CD4-positive, CD25-positive, alpha-beta regulatory T cell (primary cell): Measurements from ENCODE around the gene PTP4A2. TPM values are rescaled to one million over a fixed set of nuclear protein-coding genes. Genes with fewer than 3 reads are reported as not detected.
"Not testable (repeated sequence)": the region's sequence is repeated elsewhere in the genome, so short reads cannot be mapped to it uniquely, and the experiment has no call there.

Source experiments
- ATAC-seq, 2 donors: fragments of 150-1000 bp; cut with Tn5 transposase; one replicate each; pipeline ENCODE4 v1.10.0; 2021; ENCODE audit warnings: low read depth in 2 of 2, moderate number of reproducible peaks in 2 of 2, moderate library complexity in 1 of 2
- DNase-seq, 3 donors: peaks; one replicate each; pipeline versions ENCODE4 v3.0.0 to v3.0.0-alpha.2; 2012 to 2022; ENCODE audit warnings: mixed read lengths in 1 of 3
- H3K27ac ChIP-seq: one replicate; pipeline ENCODE4 v1.7.0; 2013; ENCODE audit warnings: mild to moderate bottlenecking, low read length; ENCODE audit not compliant: insufficient read depth, poor library complexity, severe bottlenecking
- H3K27me3 ChIP-seq: one replicate; pipeline ENCODE4 v1.7.0; 2013; ENCODE audit warnings: low read length; ENCODE audit not compliant: control insufficient read depth, insufficient read depth
- H3K36me3 ChIP-seq: one replicate; pipeline ENCODE4 v1.7.0; 2013; ENCODE audit warnings: mild to moderate bottlenecking, low read length, moderate library complexity; ENCODE audit not compliant: control insufficient read depth, insufficient read depth
- H3K4me1 ChIP-seq: 2 replicates; pipeline ENCODE4 v1.7.0; 2013; ENCODE audit warnings: mild to moderate bottlenecking, low read length; ENCODE audit not compliant: insufficient read depth, control insufficient read depth, poor library complexity, severe bottlenecking
- H3K4me3 ChIP-seq: one replicate; pipeline ENCODE4 v1.7.0; 2013; ENCODE audit warnings: low read depth, mild to moderate bottlenecking, low read length, moderate library complexity
- H3K9me3 ChIP-seq, 2 experiments: 1 replicate in 1 of 2; 2 replicates in 1 of 2; pipeline ENCODE4 v1.7.0; 2013; ENCODE audit warnings: low read length in 2 of 2, mild to moderate bottlenecking in 1 of 2, moderate library complexity in 1 of 2; ENCODE audit not compliant: control insufficient read depth in 2 of 2
- H3K27ac Mint-ChIP-seq, 3 donors: one replicate each; pipeline ENCODE4 v1.8.0; 2020 to 2022; ENCODE audit warnings: mild to moderate bottlenecking in 3 of 3, mixed read lengths in 3 of 3, moderate library complexity in 2 of 3
- H3K27me3 Mint-ChIP-seq: one replicate; pipeline ENCODE4 v1.8.0; 2022; ENCODE audit warnings: mild to moderate bottlenecking, mixed read lengths
- H3K36me3 Mint-ChIP-seq: one replicate; pipeline ENCODE4 v1.8.0; 2020; ENCODE audit warnings: mixed read lengths
- H3K4me1 Mint-ChIP-seq, 4 donors: one replicate each; pipeline ENCODE4 v1.8.0; 2020 to 2022; ENCODE audit warnings: mixed read lengths in 4 of 4, mild to moderate bottlenecking in 1 of 4
- H3K4me3 Mint-ChIP-seq, 4 donors: one replicate each; pipeline ENCODE4 v1.8.0; 2020 to 2022; ENCODE audit warnings: mild to moderate bottlenecking in 4 of 4, mixed read lengths in 4 of 4, moderate library complexity in 3 of 4
- H3K9me3 Mint-ChIP-seq, 7 donors: one replicate each; pipeline ENCODE4 v1.8.0; 2020 to 2022; ENCODE audit warnings: mixed read lengths in 7 of 7, mild to moderate bottlenecking in 3 of 7, moderate library complexity in 2 of 7
- polyA plus RNA-seq, 4 donors: library from polyadenylated mRNA; unstranded; fragments of 300-500 nt; fragmentation: Illumina TruSeq; gene quantifications; one replicate each; pipeline ENCODE4 v1.2.3, GENCODE V29; 2021
- total RNA-seq: library from RNA; stranded (reverse); gene quantifications from one replicate; pipeline ENCODE4 v1.2.3, GENCODE V29; 2022

Gene PTP4A2
- total and polyA plus RNA-seq, 5 donors from 2014 or later: 288 to 597 (median 364) TPM

DNA sequence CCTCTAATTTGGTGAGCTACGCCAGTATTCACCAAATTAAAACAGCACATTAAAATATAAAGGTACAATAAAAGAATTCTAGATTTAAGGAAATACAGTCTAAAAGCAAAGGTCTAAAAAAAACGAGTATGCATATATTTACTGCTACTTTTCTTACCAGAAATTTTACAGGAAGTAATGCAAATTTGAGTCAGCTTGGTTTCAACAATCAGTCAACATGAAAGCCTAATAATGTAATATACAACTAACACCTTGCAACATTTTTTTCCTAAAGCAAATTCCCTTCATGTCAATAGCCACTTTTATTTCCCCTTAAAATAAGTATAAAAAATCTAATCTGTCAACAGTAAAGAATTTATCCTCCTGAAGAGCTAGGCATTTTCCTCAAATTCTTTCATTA lies 11.9 kb downstream of the PTP4A2 start:
- Mint-ChIP-seq H3K9me3 (no peaks in the 10 kb centered on the region), H3K27ac (peak overlapping the region; percentile 55 to 97 (median 75))
- ATAC-seq: no peak

DNA sequence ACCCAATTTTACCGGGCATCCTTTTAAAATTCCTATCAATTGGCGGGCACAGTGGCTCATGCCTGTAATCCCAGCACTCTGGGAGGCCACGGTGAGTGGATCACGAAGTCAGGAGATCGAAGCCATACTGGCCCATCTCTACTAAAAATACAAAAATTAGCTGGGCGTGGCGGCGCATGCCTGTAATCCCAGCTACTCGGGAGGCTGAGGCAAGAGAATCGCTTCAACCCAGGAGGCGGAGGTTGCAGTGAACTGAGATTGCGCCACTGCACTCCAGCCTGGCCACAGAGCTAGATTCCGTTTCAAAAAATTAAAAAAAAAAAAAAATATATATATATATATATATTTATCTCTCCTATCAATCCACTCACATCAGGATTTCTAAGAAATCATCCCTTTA lies 12.3 kb downstream of the PTP4A2 start:
- H3K27me3 ChIP-seq, DNase-seq, H3K9me3 ChIP-seq, ATAC-seq, H3K36me3 ChIP-seq, H3K27me3 Mint-ChIP-seq, H3K36me3 Mint-ChIP-seq, H3K9me3 Mint-ChIP-seq: not testable (repeated sequence)
- Mint-ChIP-seq H3K27ac (peak overlapping the region; percentile 55 to 97 (median 75)), H3K4me1 (peaks cover 61 to 90% (median 76%) of the 10 kb centered on the region in 4 donors), H3K4me3 (peak overlapping the region; percentile 79 to 88 (median 81))
- peaks cover 80% of the 10 kb centered on the region for H3K4me1 ChIP-seq
- peak overlapping the region; percentile 62 for H3K27ac ChIP-seq
- peak overlapping the region; percentile 76 for H3K4me3 ChIP-seq

More for the DNA sequence above, 11.9 kb downstream of the PTP4A2 start:
- H3K27me3 ChIP-seq: no peaks in the 10 kb centered on the region
- no peaks in the 10 kb centered on the region for H3K9me3 ChIP-seq
- peaks cover 84% of the 10 kb centered on the region for H3K4me1 ChIP-seq
- Mint-ChIP-seq H3K4me3 (peak overlapping the region; percentile 50 to 88 (median 78)), H3K36me3 (peaks cover 1% of the 10 kb centered on the region), H3K4me1 (peaks cover 59 to 90% (median 75%) of the 10 kb centered on the region in 4 donors), H3K27me3 (no peaks in the 10 kb centered on the region)
- peak overlapping the region; percentile 62 for H3K27ac ChIP-seq
- H3K4me3 ChIP-seq: peak overlapping the region; percentile 76
- no peaks in the 10 kb centered on the region for H3K36me3 ChIP-seq
- peak in 1 of 3 donors; percentile 57 for DNase-seq

DNA sequence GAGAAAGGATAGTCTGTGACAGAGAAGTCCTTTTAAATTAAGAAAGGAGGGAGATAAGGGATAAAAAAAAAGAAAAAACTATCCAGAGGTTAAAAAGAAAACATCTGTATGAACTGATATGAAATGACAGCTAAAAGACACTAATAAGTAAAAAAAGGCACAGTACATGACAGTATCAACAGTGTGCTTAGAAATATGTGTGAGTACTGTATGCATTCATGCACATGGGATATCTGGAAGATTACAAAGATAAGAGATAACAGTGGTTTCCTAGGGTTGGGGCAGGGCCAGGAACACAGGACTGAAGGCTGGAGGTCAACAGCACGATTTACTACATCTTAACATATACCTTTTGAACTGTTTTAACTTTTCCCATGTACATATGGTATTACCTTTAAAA lies 13.3 kb downstream of the PTP4A2 start:
- H3K27ac ChIP-seq: peak overlapping the region; percentile 62
- Mint-ChIP-seq H3K4me3 (peak overlapping the region; percentile 79 to 83 (median 81)), H3K27me3 (no peaks in the 10 kb centered on the region), H3K36me3 (peaks cover 4% of the 10 kb centered on the region), H3K9me3 (no peaks in the 10 kb centered on the region), H3K27ac (peak overlapping the region; percentile 45 to 55 (median 50)), H3K4me1 (peaks cover 57 to 85% (median 73%) of the 10 kb centered on the region in 4 donors)
- peak overlapping the region; percentile 61 for H3K4me3 ChIP-seq
- ATAC-seq: no peak
- no peak for DNase-seq
- H3K27me3 ChIP-seq: no peaks in the 10 kb centered on the region
- H3K4me1 ChIP-seq: peaks cover 71% of the 10 kb centered on the region
- H3K9me3 ChIP-seq: no peaks in the 10 kb centered on the region
- no peaks in the 10 kb centered on the region for H3K36me3 ChIP-seq

DNA sequence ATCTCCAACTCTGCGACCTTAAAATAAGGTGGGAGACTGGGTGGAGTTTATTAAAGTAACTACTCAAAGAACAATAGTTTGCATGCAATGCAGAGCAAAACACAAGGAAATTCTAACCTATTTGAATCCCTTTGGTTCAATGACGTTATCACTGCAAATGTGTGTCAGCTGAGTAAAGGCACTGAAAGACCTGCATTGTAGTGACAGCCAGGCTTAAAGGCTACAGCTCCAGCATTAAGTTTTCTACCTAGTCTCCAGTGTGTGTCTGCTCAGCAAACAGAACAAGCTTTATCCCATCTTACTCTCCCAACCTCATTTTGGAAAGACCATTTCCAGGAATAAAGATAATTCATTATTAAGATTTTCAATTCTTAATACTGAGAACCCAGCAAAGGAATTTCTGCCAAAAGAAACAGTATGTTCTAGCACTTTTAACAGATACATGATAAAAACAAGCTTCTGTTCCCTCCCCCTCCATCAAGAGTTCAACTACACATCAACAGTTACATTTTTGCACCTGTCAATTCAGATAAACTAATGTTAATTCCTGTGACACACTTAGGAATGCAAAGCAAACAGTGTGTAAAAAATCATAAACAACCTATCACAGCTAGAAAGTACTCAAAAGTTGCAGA lies 14.2 kb downstream of the PTP4A2 start:
- H3K36me3 ChIP-seq: peaks cover 5% of the 10 kb centered on the region
- peaks cover 56 to 87% (median 74%) of the 10 kb centered on the region in 4 donors for H3K4me1 Mint-ChIP-seq
- H3K4me1 ChIP-seq: peaks cover 63% of the 10 kb centered on the region
- H3K9me3 Mint-ChIP-seq: no peaks in the 10 kb centered on the region
- H3K36me3 Mint-ChIP-seq: peaks cover 9% of the 10 kb centered on the region
- H3K4me3 Mint-ChIP-seq: peak overlapping the region; percentile 79 to 82 (median 81)
- peak overlapping the region in 2 of 3 donors; percentile 29 to 85 for H3K27ac Mint-ChIP-seq
- H3K4me3 ChIP-seq: peak overlapping the region; percentile 61
- ATAC-seq (no peak), DNase-seq (no peak)
- H3K27me3 Mint-ChIP-seq: no peaks in the 10 kb centered on the region
- H3K9me3 ChIP-seq: no peaks in the 10 kb centered on the region
- H3K27ac ChIP-seq: peak overlapping the region; percentile 49
- no peaks in the 10 kb centered on the region for H3K27me3 ChIP-seq

DNA sequence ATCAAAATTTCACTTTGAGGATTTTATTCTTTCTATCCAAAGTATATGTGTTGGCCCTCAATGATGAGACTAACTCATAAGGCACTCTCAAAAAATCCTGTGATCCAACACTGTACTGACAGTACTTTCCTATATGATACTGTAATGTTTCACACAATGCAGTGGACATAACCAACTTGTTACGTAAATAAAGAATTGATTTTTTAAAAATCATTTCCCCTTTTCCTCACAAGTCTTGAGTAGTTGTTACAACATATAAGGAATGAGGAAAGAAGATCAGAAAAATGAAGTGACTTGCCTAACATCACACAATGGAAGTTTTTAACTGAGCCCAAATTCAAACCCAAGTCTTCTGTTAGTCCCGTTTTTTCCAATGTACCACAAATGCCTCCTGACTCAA lies 17.2 kb downstream of the PTP4A2 start:
- H3K27ac Mint-ChIP-seq: peak overlapping the region; percentile 32 to 91 (median 69)
- no peaks in the 10 kb centered on the region for H3K9me3 Mint-ChIP-seq
- H3K4me1 ChIP-seq: peaks cover 51% of the 10 kb centered on the region
- H3K36me3 ChIP-seq: peaks cover 31% of the 10 kb centered on the region
- H3K27me3 Mint-ChIP-seq: no peaks in the 10 kb centered on the region
- peaks cover 21% of the 10 kb centered on the region for H3K36me3 Mint-ChIP-seq
- DNase-seq: no peak
- ATAC-seq: no peak
- H3K9me3 ChIP-seq: no peaks in the 10 kb centered on the region
- H3K4me1 Mint-ChIP-seq: peaks cover 39 to 82% (median 66%) of the 10 kb centered on the region in 4 donors
- peak overlapping the region; percentile 38 for H3K4me3 ChIP-seq
- no peak overlapping the region for H3K27ac ChIP-seq
- H3K27me3 ChIP-seq: no peaks in the 10 kb centered on the region
- H3K4me3 Mint-ChIP-seq: peak overlapping the region; percentile 41 to 79 (median 78)

DNA sequence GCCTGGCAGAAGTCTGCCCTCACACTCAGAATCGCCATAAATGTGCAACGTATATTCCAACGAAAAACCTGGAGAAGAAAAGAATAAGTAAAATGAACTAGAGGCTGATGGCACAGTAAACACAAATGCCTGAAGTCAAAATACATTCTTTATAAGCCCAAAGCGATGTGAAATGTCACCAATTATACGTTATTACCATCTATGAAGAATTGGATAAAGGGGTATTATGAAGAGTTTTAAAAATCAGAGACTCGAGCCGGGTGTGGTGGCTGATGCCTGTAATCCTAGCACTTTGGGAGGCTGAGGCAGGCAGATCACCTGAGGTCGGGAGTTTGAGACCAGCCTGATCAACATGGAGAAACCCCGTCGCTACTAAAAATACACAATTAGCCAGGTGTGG lies 18.6 kb downstream of the PTP4A2 start:
- peak overlapping the region in 3 of 4 donors; percentile 11 to 70 (median 25) for H3K4me3 Mint-ChIP-seq
- peaks cover 48% of the 10 kb centered on the region for H3K4me1 ChIP-seq
- H3K36me3 Mint-ChIP-seq: peaks cover 22% of the 10 kb centered on the region

DNA sequence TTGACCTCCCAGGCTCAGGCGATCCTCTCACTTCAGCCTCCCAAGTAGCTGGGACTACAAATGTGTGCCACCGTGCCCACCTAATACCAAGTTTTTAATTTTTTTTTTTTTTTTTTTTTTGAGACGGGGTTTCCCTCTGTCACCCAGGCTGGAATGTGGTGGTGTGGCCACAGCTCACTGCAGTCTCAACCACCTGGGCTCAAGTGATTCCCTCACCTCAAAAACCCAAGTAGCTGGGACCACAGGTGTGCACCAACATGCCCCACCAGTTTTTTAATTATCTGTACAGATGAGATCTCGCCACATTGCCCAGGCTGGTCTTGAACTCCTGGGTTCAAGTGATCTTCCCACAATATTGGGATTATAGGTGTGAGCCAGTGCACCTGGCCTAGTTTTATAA lies 22.7 kb downstream of the PTP4A2 start:
- peaks cover 37 to 79% (median 67%) of the 10 kb centered on the region in 4 donors for H3K4me1 Mint-ChIP-seq
- H3K27ac ChIP-seq: no peak overlapping the region
- no peaks in the 10 kb centered on the region for H3K9me3 ChIP-seq
- H3K27me3 Mint-ChIP-seq: no peaks in the 10 kb centered on the region
- no peak overlapping the region for H3K4me3 ChIP-seq
- H3K27me3 ChIP-seq: no peaks in the 10 kb centered on the region
- DNase-seq (no peak), ATAC-seq (no peak)
- H3K4me1 ChIP-seq: peaks cover 57% of the 10 kb centered on the region
- no peaks in the 10 kb centered on the region for H3K9me3 Mint-ChIP-seq
- H3K4me3 Mint-ChIP-seq: no peak overlapping the region
- H3K36me3 ChIP-seq: peaks cover 69% of the 10 kb centered on the region
- H3K27ac Mint-ChIP-seq: peak overlapping the region in 2 of 3 donors; percentile 33 to 35
- H3K36me3 Mint-ChIP-seq: peaks cover 40% of the 10 kb centered on the region

More for the DNA sequence above, 18.6 kb downstream of the PTP4A2 start:
- H3K9me3 Mint-ChIP-seq: no peaks in the 10 kb centered on the region
- no peak overlapping the region for H3K27ac ChIP-seq
- peaks cover 32 to 78% (median 60%) of the 10 kb centered on the region in 4 donors for H3K4me1 Mint-ChIP-seq
- H3K27ac Mint-ChIP-seq: peak overlapping the region; percentile 40 to 82 (median 51)
- no peaks in the 10 kb centered on the region for H3K27me3 Mint-ChIP-seq
- no peaks in the 10 kb centered on the region for H3K27me3 ChIP-seq
- no peaks in the 10 kb centered on the region for H3K9me3 ChIP-seq
- H3K4me3 ChIP-seq: no peak overlapping the region
- ATAC-seq (no peak), DNase-seq (no peak)
- H3K36me3 ChIP-seq: peaks cover 44% of the 10 kb centered on the region

DNA sequence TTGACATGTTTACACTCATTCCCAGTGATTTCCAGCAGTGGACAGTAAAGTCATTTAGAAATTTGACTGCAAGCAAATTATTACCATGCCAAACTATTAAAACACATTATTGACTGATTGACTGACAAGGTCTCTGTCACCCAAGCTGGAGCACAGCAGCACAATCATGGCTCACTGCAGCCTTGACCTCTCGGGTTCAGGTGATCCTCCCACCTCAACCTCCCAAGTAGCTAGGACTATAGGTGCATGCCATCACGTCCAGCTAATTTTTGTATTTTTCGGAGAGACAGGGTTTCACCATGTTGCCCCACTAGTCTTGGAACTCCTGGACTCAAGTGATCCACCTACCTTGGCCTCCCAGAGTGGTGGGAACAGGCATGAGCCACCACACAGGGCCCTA lies 24.2 kb downstream of the PTP4A2 start:
- no peaks in the 10 kb centered on the region for H3K9me3 ChIP-seq
- peak overlapping the region; percentile 0 for H3K4me3 ChIP-seq
- Mint-ChIP-seq H3K9me3 (no peaks in the 10 kb centered on the region), H3K4me1 (peaks cover 37 to 73% (median 61%) of the 10 kb centered on the region in 4 donors), H3K4me3 (peak overlapping the region in 2 of 4 donors; percentile 40 to 41), H3K36me3 (peaks cover 40% of the 10 kb centered on the region), H3K27ac (peak overlapping the region in 2 of 3 donors; percentile 35 to 53), H3K27me3 (no peaks in the 10 kb centered on the region)
- no peak overlapping the region for H3K27ac ChIP-seq
- H3K4me1 ChIP-seq: peaks cover 57% of the 10 kb centered on the region
- ATAC-seq (no peak), DNase-seq (no peak)
- H3K36me3 ChIP-seq: peaks cover 79% of the 10 kb centered on the region
- H3K27me3 ChIP-seq: no peaks in the 10 kb centered on the region
